ENCODE results near the gene RNF208.

The RNF208 gene

GRCh38 chr9:137172901-137173795 lies 48.9 kb downstream of the RNF208 start:
- DNase-seq: no peak

- no peak for DNase-seq
These were observed 50.7 kb downstream of the RNF208 start for GRCh38 chr9:137171149-137171900.

- DNase-seq: no peak
These were observed 51.4 kb downstream of the RNF208 start for GRCh38 chr9:137170486-137171148.

All from eye (tissue), 1 donor.